ENCODE data around the gene THSD7B.

GRCh38 chr2:137172162-137172561 lies 406.8 kb downstream of the THSD7B start:
- TF ChIP-seq POLR2A (IDR thresholded peaks at IDR 0.05) (no peak), CTCF (IDR thresholded peaks at IDR 0.05) (no peak)
